Thyroid gland (tissue), 4 donors: ENCODE results near the gene PTPN21.

ENCODE experiments used
- CTCF ChIP-seq, 6 experiments: fragments of 200-600 bp in 3 of 6; fragments of 450-650 bp in 3 of 6; sonication (generic) in 3 of 6; IDR thresholded peaks; one replicate each; pipeline ENCODE4 v1.5.1; 2016 to 2019; ENCODE audit warnings: antibody characterized with exemption in 6 of 6, mild to moderate bottlenecking in 2 of 6, inconsistent platforms in 1 of 6, moderate library complexity in 1 of 6
- POLR2A ChIP-seq, 2 donors: fragments of 450-650 bp; IDR thresholded peaks; one replicate each; pipeline ENCODE4 v1.6.1; 2017; ENCODE audit warnings: antibody characterized with exemption in 2 of 2, mild to moderate bottlenecking in 2 of 2, moderate library complexity in 1 of 2

- TF ChIP-seq CTCF (IDR thresholded peaks at IDR 0.05) (no peak), POLR2A (IDR thresholded peaks at IDR 0.05) (no peak)
Measured at GRCh38 chr14:88584451-88584850, 29.6 kb upstream of the PTPN21 start.
